Left lung (tissue), 10 donors: ENCODE measurements around the gene KMT2E. TPM values are rescaled to one million over a fixed set of nuclear protein-coding genes. Genes with fewer than 3 reads are reported as not detected.

ENCODE experiments used
- ATAC-seq: fragments of 200-7000 bp; cut with Tn5 transposase; one replicate; pipeline ENCODE4 v1.9.1; 2020; ENCODE audit warnings: moderate library complexity
- DNase-seq, 4 donors: peaks; one replicate each; pipeline ENCODE4 v3.0.0-alpha.2; 2013 to 2020
- H3K27ac ChIP-seq, 2 donors: fragments of 200-600 bp; sonication (generic) in 1 of 2; one replicate each; pipeline versions ENCODE4 v1.5.0 to v1.8.0; 2020 to 2021
- H3K27me3 ChIP-seq, 2 donors: fragments of 200-600 bp; sonication (generic) in 1 of 2; one replicate each; pipeline versions ENCODE4 v1.5.0 to v1.8.0; 2020 to 2021
- H3K36me3 ChIP-seq, 2 donors: fragments of 200-600 bp; sonication (generic) in 1 of 2; one replicate each; pipeline versions ENCODE4 v1.5.0 to v1.8.0; 2020 to 2021
- H3K4me1 ChIP-seq, 2 donors: fragments of 200-600 bp; one replicate each; pipeline ENCODE4 v1.8.0; 2021
- H3K4me3 ChIP-seq, 2 donors: fragments of 200-600 bp; sonication (generic) in 1 of 2; one replicate each; pipeline versions ENCODE4 v1.5.0 to v1.8.0; 2020 to 2021; ENCODE audit warnings: mild to moderate bottlenecking in 1 of 2
- H3K9me3 ChIP-seq, 2 donors: fragments of 200-600 bp; sonication (generic) in 1 of 2; one replicate each; pipeline versions ENCODE4 v1.5.0 to v1.8.0; 2020 to 2021
- CTCF ChIP-seq, 2 donors: fragments of 200-600 bp; sonication (generic) in 1 of 2; IDR thresholded peaks; one replicate each; pipeline versions ENCODE4 v1.5.0 to v1.8.0; 2021; ENCODE audit warnings: antibody characterized with exemption in 2 of 2
- intact Hi-C, 2 donors: fragments of 100-400 bp; cut with DNase I; formaldehyde crosslinking; loops; one replicate each; pipeline versions ENCODE4 v1.11.2 to v1.14.2; 2022
- polyA plus RNA-seq, 6 donors: library from polyadenylated mRNA; unstranded; fragments of 120-200 nt; gene quantifications; one replicate each; pipeline ENCODE4 v1.2.1, GENCODE V29; 2013; ENCODE audit not compliant: insufficient read length in 6 of 6
- total RNA-seq, 2 donors: library from RNA; stranded (reverse); fragmentation: NEBNext Ultra II Directional; extraction: Animal tissue kit (Norgen Biotek cat#: 25700); gene quantifications; one replicate each; pipeline ENCODE4 v1.2.1, GENCODE V29; 2021
- donor health status: DM: no; HTN: yes; CAD: no.
- donor health status: DM: no; HTN: no; CAD: no.

KMT2E gene
- total and polyA plus RNA-seq, 8 donors, result 74.5 to 101 (median 84.7) TPM

- TF ChIP-seq CTCF (IDR thresholded peaks at IDR 0.05), result no peak
- no peaks in the 10 kb centered on the region for H3K9me3 ChIP-seq
- ATAC-seq, result no peak
- intact Hi-C loops, result no loop called here
- no peak overlapping the region for H3K27ac ChIP-seq
- peaks cover 0 to 8% of the 10 kb centered on the region in 2 donors for H3K4me1 ChIP-seq
- no peak overlapping the region for H3K4me3 ChIP-seq
- peaks cover 0 to 93% of the 10 kb centered on the region in 2 donors for H3K36me3 ChIP-seq
- no peak for DNase-seq
- no peaks in the 10 kb centered on the region for H3K27me3 ChIP-seq
These were observed 53.7 kb downstream of the KMT2E start for GRCh38 chr7:105067691-105068090.

- Histone ChIP-seq H3K27ac (no peak overlapping the region), H3K36me3 (peaks cover 0 to 94% of the 10 kb centered on the region in 2 donors), H3K9me3 (no peaks in the 10 kb centered on the region), H3K27me3 (no peaks in the 10 kb centered on the region), H3K4me1 (peaks cover 0 to 4% of the 10 kb centered on the region in 2 donors), H3K4me3 (no peak overlapping the region)
- TF ChIP-seq CTCF (IDR thresholded peaks at IDR 0.05), result no peak
- DNase-seq, result no peak
- ATAC-seq, result no peak
- intact Hi-C loops, result no loop called here
These were observed 54.9 kb downstream of the KMT2E start for GRCh38 chr7:105068886-105069285.

- Histone ChIP-seq H3K36me3 (peaks cover 7 to 96% of the 10 kb centered on the region in 2 donors), H3K4me1 (no peaks in the 10 kb centered on the region), H3K27ac (no peak overlapping the region), H3K27me3 (no peaks in the 10 kb centered on the region), H3K4me3 (no peak overlapping the region), H3K9me3 (no peaks in the 10 kb centered on the region)
- intact Hi-C loops, result no loop called here
- ATAC-seq, result no peak
- TF ChIP-seq CTCF (IDR thresholded peaks at IDR 0.05), result no peak
- no peak for DNase-seq
These were observed 59.1 kb downstream of the KMT2E start for GRCh38 chr7:105073143-105073542.

DNA sequence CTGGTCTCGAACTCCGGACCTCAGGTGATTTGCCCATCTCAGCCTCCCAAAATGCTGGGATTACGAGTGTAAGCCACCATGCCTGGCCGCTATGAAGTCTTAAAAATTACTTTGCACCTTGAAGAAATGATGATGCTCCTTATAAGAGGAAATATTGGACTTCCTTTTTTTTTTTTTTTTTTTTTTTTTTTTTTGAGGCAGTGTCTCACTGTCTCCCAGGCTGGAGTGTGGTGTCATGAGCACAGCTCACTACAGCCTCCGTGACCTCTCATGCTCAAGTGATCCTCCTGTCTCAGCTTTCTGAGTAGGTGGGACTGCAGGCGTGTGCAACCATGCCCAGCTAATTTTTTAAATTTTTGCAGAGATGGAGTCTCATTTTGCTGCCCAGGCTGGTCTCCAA lies 65.3 kb downstream of the KMT2E start:
- no peak for ATAC-seq

DNA sequence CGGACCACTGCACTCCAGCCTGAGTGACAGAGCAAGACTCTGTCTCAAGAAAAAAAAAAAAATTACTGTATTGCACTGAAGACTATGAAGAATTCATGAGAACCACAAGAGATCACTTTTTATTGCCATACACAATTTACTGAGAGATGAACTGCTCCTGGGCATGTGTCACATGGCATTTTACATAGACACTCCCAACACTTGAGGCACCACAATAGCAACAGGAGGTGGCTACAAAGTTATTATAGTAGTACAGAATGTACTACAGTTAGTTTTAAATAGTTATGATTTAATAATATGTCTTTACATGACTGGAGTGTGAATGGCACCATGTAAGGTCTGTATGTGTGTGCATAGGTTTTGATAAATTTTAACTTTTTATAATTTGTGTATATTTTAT lies 70.6 kb downstream of the KMT2E start:
- Histone ChIP-seq H3K9me3 (no peaks in the 10 kb centered on the region), H3K36me3 (peaks cover 0 to 82% of the 10 kb centered on the region in 2 donors), H3K27ac (no peak overlapping the region), H3K27me3 (no peaks in the 10 kb centered on the region), H3K4me1 (no peaks in the 10 kb centered on the region), H3K4me3 (no peak overlapping the region)
- intact Hi-C loops, result no loop called here
- DNase-seq, result no peak
- peak; percentile 90 for ATAC-seq
- no peak for TF ChIP-seq CTCF (IDR thresholded peaks at IDR 0.05)

More for the DNA sequence above, 65.3 kb downstream of the KMT2E start:
- no peak for TF ChIP-seq CTCF (IDR thresholded peaks at IDR 0.05)
- Histone ChIP-seq H3K9me3 (no peaks in the 10 kb centered on the region), H3K4me1 (no peaks in the 10 kb centered on the region), H3K36me3 (peaks cover 7 to 98% of the 10 kb centered on the region in 2 donors), H3K27me3 (no peaks in the 10 kb centered on the region), H3K4me3 (no peak overlapping the region), H3K27ac (no peak overlapping the region)
- intact Hi-C loops, result no loop called here
- no peak for DNase-seq
